Fibroblast of lung (primary cell): ENCODE data around the gene TBATA.

Experiments used
- EZH2 ChIP-seq: IDR thresholded peaks from 2 replicates; pipeline ENCODE4 v1.5.1; 2012; ENCODE audit warnings: low read length, control low read depth, mild to moderate bottlenecking; ENCODE audit errors: missing control alignments
- TF ChIP-seq, protein P1 (sequence below), 2 donors: IDR thresholded peaks in 1 of 2; conservative IDR thresholded peaks in 1 of 2; 1 replicate in 1 of 2; 2 replicates in 1 of 2; pipeline ENCODE4 v1.5.1; 2011 to 2012; ENCODE audit warnings: low read length in 2 of 2, control low read depth in 1 of 2, inconsistent platforms in 1 of 2, low read depth in 1 of 2, mild to moderate bottlenecking in 1 of 2

DNA sequence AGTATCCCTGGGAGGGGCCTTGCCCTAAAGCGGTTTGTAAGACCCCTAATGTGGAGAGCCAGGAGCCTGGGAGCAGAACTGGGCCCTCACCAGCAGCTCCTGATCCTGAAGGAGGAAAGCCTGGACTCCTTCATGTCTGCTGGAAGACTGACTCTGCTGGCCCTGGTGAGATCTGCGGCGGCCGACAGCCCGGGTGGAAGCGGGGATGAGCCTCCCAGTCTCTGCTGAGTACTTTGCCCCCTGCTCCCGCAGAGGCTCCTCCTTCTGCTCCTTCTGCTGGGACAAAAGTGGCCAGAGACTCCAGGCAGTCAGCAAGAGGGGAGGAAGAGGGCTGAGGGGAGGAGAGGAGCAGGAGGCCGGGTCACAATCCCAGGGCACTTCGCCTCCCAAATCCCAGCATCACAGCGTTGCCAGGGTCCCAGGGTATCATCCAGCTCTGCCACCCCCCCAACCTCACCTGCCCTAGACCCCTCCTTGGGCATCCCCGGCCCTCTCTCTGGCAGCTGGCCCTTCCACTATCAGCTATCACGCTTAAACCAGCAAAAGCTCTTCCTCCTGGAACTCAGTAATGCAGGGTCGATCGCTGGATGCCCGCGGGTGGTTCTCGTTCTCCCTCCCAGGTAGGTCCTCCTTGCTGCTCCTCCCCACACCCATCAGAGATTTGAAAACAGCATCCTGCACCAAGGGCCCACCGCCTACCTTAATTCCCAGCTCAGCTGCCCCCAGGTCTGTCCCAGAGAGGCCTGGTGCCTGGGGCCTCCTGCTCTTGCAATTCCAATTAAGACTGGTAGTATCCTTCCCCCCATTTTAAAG is 7.9 kb downstream of the TBATA start:
- TF ChIP-seq EZH2: no peak
- TF ChIP-seq, protein P1, sequence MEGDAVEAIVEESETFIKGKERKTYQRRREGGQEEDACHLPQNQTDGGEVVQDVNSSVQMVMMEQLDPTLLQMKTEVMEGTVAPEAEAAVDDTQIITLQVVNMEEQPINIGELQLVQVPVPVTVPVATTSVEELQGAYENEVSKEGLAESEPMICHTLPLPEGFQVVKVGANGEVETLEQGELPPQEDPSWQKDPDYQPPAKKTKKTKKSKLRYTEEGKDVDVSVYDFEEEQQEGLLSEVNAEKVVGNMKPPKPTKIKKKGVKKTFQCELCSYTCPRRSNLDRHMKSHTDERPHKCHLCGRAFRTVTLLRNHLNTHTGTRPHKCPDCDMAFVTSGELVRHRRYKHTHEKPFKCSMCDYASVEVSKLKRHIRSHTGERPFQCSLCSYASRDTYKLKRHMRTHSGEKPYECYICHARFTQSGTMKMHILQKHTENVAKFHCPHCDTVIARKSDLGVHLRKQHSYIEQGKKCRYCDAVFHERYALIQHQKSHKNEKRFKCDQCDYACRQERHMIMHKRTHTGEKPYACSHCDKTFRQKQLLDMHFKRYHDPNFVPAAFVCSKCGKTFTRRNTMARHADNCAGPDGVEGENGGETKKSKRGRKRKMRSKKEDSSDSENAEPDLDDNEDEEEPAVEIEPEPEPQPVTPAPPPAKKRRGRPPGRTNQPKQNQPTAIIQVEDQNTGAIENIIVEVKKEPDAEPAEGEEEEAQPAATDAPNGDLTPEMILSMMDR (conservative IDR thresholded peaks at IDR 0.05 in 1 of 2, IDR thresholded peaks at IDR 0.05 in 1 of 2; ENCODE audit: low read depth in 1 of 2, low read length in 2 of 2): no peak
